KOPT-K1 (cell line): Measurements from ENCODE around the gene NTSR2.

Source experiments
- H3K27ac ChIP-seq: fragments of 200-600 bp; sonication (generic); 2 replicates; pipeline ENCODE4 v1.5.1; 2016; ENCODE audit warnings: antibody characterized with exemption, mild to moderate bottlenecking, low read depth, low read length; ENCODE audit not compliant: poor library complexity, severe bottlenecking
- H3K36me3 ChIP-seq: fragments of 200-600 bp; sonication (generic); 2 replicates; pipeline ENCODE4 v1.5.1; 2017; ENCODE audit warnings: antibody characterized with exemption, mild to moderate bottlenecking, low read length, moderate library complexity; ENCODE audit not compliant: insufficient read depth
- H3K9me3 ChIP-seq: fragments of 200-600 bp; sonication (generic); 2 replicates; pipeline ENCODE4 v1.5.1; 2017; ENCODE audit warnings: antibody characterized with exemption, low read length, mild to moderate bottlenecking; ENCODE audit not compliant: insufficient read depth, poor library complexity, severe bottlenecking

NTSR2 gene

GRCh38 chr2:11639503-11639902, 30.5 kb downstream of the NTSR2 start:
- no peaks in the 10 kb centered on the region for H3K36me3 ChIP-seq
- no peak overlapping the region for H3K27ac ChIP-seq
- H3K9me3 ChIP-seq: no peaks in the 10 kb centered on the region

- no peaks in the 10 kb centered on the region for H3K36me3 ChIP-seq
Observed at GRCh38 chr2:11637546-11637945, 32.4 kb downstream of the NTSR2 start.

GRCh38 chr2:11636593-11637295, 33.3 kb downstream of the NTSR2 start:
- H3K27ac ChIP-seq: no peak overlapping the region
- H3K9me3 ChIP-seq: no peaks in the 10 kb centered on the region
- no peaks in the 10 kb centered on the region for H3K36me3 ChIP-seq

More at GRCh38 chr2:11637546-11637945, 32.4 kb downstream of the NTSR2 start:
- Histone ChIP-seq H3K9me3 (no peaks in the 10 kb centered on the region), H3K27ac (no peak overlapping the region)

- Histone ChIP-seq H3K9me3 (no peaks in the 10 kb centered on the region), H3K36me3 (no peaks in the 10 kb centered on the region), H3K27ac (no peak overlapping the region)
Observed at GRCh38 chr2:11635141-11635540, 34.9 kb downstream of the NTSR2 start.

GRCh38 chr2:11634584-11634983, 35.4 kb downstream of the NTSR2 start:
- no peaks in the 10 kb centered on the region for H3K9me3 ChIP-seq
- H3K27ac ChIP-seq: no peak overlapping the region
- no peaks in the 10 kb centered on the region for H3K36me3 ChIP-seq

- Histone ChIP-seq H3K36me3 (no peaks in the 10 kb centered on the region), H3K27ac (no peak overlapping the region), H3K9me3 (no peaks in the 10 kb centered on the region)
Observed at GRCh38 chr2:11633923-11634478, 36.0 kb downstream of the NTSR2 start.

- H3K9me3 ChIP-seq: peaks cover 5% of the 10 kb centered on the region
- H3K27ac ChIP-seq: no peak overlapping the region
- H3K36me3 ChIP-seq: peaks cover 4% of the 10 kb centered on the region; the same call in 1 of the 2 replicates
Observed at GRCh38 chr2:11631462-11631861, 38.5 kb downstream of the NTSR2 start.

GRCh38 chr2:11630855-11631254, 39.1 kb downstream of the NTSR2 start:
- H3K36me3 ChIP-seq: peaks cover 4% of the 10 kb centered on the region; the same call in 1 of the 2 replicates
- peaks cover 5% of the 10 kb centered on the region for H3K9me3 ChIP-seq
- no peak overlapping the region for H3K27ac ChIP-seq

- H3K9me3 ChIP-seq: peaks cover 5% of the 10 kb centered on the region
- H3K27ac ChIP-seq: no peak overlapping the region
- H3K36me3 ChIP-seq: peaks cover 4% of the 10 kb centered on the region; the same call in 1 of the 2 replicates
Observed at GRCh38 chr2:11629851-11630250, 40.1 kb downstream of the NTSR2 start.

- Histone ChIP-seq H3K27ac (no peak overlapping the region), H3K9me3 (peaks cover 5% of the 10 kb centered on the region), H3K36me3 (peaks cover 4% of the 10 kb centered on the region; the same call in 1 of the 2 replicates)
Observed at GRCh38 chr2:11629215-11629614, 40.8 kb downstream of the NTSR2 start.

GRCh38 chr2:11628675-11629074, 41.3 kb downstream of the NTSR2 start:
- peaks cover 4% of the 10 kb centered on the region; the same call in 1 of the 2 replicates for H3K36me3 ChIP-seq
- peaks cover 5% of the 10 kb centered on the region for H3K9me3 ChIP-seq
- no peak overlapping the region for H3K27ac ChIP-seq

- Histone ChIP-seq H3K36me3 (peaks cover 4% of the 10 kb centered on the region; the same call in 1 of the 2 replicates), H3K9me3 (peaks cover 5% of the 10 kb centered on the region), H3K27ac (no peak overlapping the region)
Observed at GRCh38 chr2:11625671-11626070, 44.3 kb downstream of the NTSR2 start.

GRCh38 chr2:11624893-11625292, 45.1 kb downstream of the NTSR2 start:
- H3K27ac ChIP-seq: no peak overlapping the region
- peaks cover 4% of the 10 kb centered on the region; the same call in 1 of the 2 replicates for H3K36me3 ChIP-seq

GRCh38 chr2:11622611-11623010, 47.4 kb downstream of the NTSR2 start:
- Histone ChIP-seq H3K27ac (no peak overlapping the region), H3K9me3 (peaks cover 5% of the 10 kb centered on the region), H3K36me3 (peaks cover 4% of the 10 kb centered on the region; the same call in 1 of the 2 replicates)

More at GRCh38 chr2:11624893-11625292, 45.1 kb downstream of the NTSR2 start:
- H3K9me3 ChIP-seq: peaks cover 5% of the 10 kb centered on the region

GRCh38 chr2:11621410-11621809, 48.6 kb downstream of the NTSR2 start:
- Histone ChIP-seq H3K36me3 (no peaks in the 10 kb centered on the region), H3K27ac (no peak overlapping the region), H3K9me3 (no peaks in the 10 kb centered on the region)

- H3K36me3 ChIP-seq: no peaks in the 10 kb centered on the region
- no peak overlapping the region for H3K27ac ChIP-seq
Observed at GRCh38 chr2:11618708-11619062, 51.3 kb downstream of the NTSR2 start.

More at GRCh38 chr2:11618708-11619062, 51.3 kb downstream of the NTSR2 start:
- no peaks in the 10 kb centered on the region for H3K9me3 ChIP-seq
